Spleen (tissue), 11 donors: ENCODE results near the gene TBC1D9. TPM values are rescaled to one million over a fixed set of nuclear protein-coding genes. Genes with fewer than 3 reads are reported as not detected.

Experiments used
- DNase-seq: peaks from one replicate; pipeline ENCODE4 v3.0.0-alpha.2; 2020
- H3K27ac ChIP-seq, 8 donors: fragments of 200-600 bp; sonication (generic) in 7 of 8; 1 replicate in 4 of 8; 2 replicates in 4 of 8; pipeline versions ENCODE4 v1.5.0 to v1.8.0; 2016 to 2021; ENCODE audit warnings: inconsistent platforms in 4 of 8, mild to moderate bottlenecking in 4 of 8, moderate library complexity in 1 of 8
- H3K27me3 ChIP-seq, 7 donors: fragments of 200-600 bp; sonication (generic) in 6 of 7; replicated peaks in 1 of 7; 1 replicate in 4 of 7; 2 replicates in 3 of 7; pipeline versions ENCODE4 v1.5.0 to v1.8.0; 2016 to 2021; ENCODE audit warnings: inconsistent platforms in 3 of 7, mild to moderate bottlenecking in 1 of 7
- H3K36me3 ChIP-seq, 6 donors: fragments of 200-600 bp; sonication (generic) in 5 of 6; 1 replicate in 4 of 6; 2 replicates in 2 of 6; pipeline versions ENCODE4 v1.5.0 to v1.8.0; 2016 to 2021; ENCODE audit warnings: inconsistent platforms in 2 of 6
- H3K4me1 ChIP-seq, 6 donors: fragments of 200-600 bp; sonication (generic) in 5 of 6; 1 replicate in 3 of 6; 2 replicates in 3 of 6; pipeline versions ENCODE4 v1.5.0 to v1.8.0; 2016 to 2021; ENCODE audit warnings: inconsistent platforms in 3 of 6
- H3K4me3 ChIP-seq, 8 donors: fragments of 200-600 bp; sonication (generic) in 7 of 8; 1 replicate in 4 of 8; 2 replicates in 4 of 8; pipeline versions ENCODE4 v1.5.0 to v1.8.0; 2016 to 2021; ENCODE audit warnings: inconsistent platforms in 4 of 8, mild to moderate bottlenecking in 4 of 8, moderate library complexity in 2 of 8
- H3K9me3 ChIP-seq, 8 donors: fragments of 200-600 bp; sonication (generic) in 7 of 8; 1 replicate in 4 of 8; 2 replicates in 4 of 8; pipeline versions ENCODE4 v1.5.0 to v1.8.0; 2016 to 2021; ENCODE audit warnings: inconsistent platforms in 4 of 8
- POLR2A ChIP-seq, 3 donors: fragments of 450-650 bp; IDR thresholded peaks; one replicate each; pipeline ENCODE4 v1.5.1; 2017; ENCODE audit warnings: antibody characterized with exemption in 3 of 3, mild to moderate bottlenecking in 1 of 3
- POLR2AphosphoS5 ChIP-seq, 3 donors: sonication (generic); formaldehyde crosslinking; IDR thresholded peaks; one replicate each; pipeline ENCODE4 v1.5.1; 2017; ENCODE audit warnings: antibody characterized with exemption in 3 of 3
- WGBS, 5 donors: extraction: QIAGEN DNeasy Blood & Tissue Kit in 3 of 5; methylation state at CpG; one replicate each; pipeline versions ENCODE4 v1.1.5 to v1.1.7; 2013 to 2018; 5-methylcytosine and 5-hydroxymethylcytosine counted together
- intact Hi-C: fragments of 100-400 bp; cut with DNase I; formaldehyde crosslinking; loops from one replicate; pipeline ENCODE4 v1.15.0; 2023; ENCODE audit warnings: low total_unique reads
- polyA plus RNA-seq, 3 donors: library from polyadenylated mRNA; stranded (reverse); fragments of 200-250 nt; gene quantifications; one replicate each; pipeline ENCODE4 v1.2.1, GENCODE V29; 2013
- total RNA-seq, 7 donors: library from RNA; depleted of rRNA in 3 of 7; stranded (reverse); fragments of >200 nt in 3 of 7; fragmentation: NEBNext Ultra II Directional in 4 of 7; extraction: Animal tissue kit (Norgen Biotek cat#: 25700) in 4 of 7; gene quantifications; one replicate each; pipeline versions ENCODE4 v1.1.0 to v1.2.1, GENCODE V29; 2016 to 2021
- TF ChIP-seq, protein P1 (sequence below), 11 experiments: fragments of 200-600 bp in 7 of 11; fragments of 450-650 bp in 4 of 11; sonication (generic) in 4 of 11; IDR thresholded peaks in 8 of 11; conservative IDR thresholded peaks in 3 of 11; 1 replicate in 7 of 11; 2 replicates in 4 of 11; pipeline versions ENCODE4 v1.4.0 to v1.8.0; 2016 to 2021; ENCODE audit warnings: antibody characterized with exemption in 11 of 11, inconsistent platforms in 4 of 11, mild to moderate bottlenecking in 1 of 11
- donor health status: healthy with polysubstance abuse.
- donor health status: DM: no; HTN: no; CAD: no; lungs with moderate emphysema.
- donor health status: DM: no; HTN: no; CAD: no.
- donor health status: Bipolar disorder and iron deficiency.
- donor health status: healthy.
- donor health status: DM: no; HTN: no; CAD: no.
- donor health status: DM: yes; HTN: yes; CAD: no.

The TBC1D9 gene
- total and polyA plus RNA-seq, 10 donors: 11.6 to 99.1 (median 77.2) TPM

DNA sequence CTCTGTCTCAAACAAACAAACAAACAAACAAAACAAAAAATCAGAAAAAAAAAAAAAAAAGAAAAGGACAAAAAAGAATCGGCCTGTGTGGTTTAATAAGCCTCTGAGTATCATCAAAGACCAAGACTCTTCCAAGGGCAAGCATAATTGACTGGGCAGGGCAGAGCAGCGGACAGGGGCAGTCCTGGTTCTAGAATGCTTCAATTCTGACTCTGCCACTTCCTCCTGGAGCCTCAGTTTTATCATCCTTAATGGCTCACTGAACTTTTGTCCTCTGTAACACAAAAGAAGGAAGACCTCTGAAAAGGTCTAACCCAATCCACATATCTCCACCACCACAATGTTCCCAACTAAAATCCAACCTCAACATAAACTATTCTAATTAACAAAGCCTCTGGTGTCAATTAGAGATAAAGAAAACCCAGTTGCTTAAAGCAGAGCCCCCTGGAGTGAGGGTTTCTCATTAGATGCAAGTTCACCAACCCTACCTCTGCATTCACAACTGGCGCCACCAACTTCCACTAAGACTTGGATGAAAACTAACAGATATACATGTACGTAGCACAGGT lies 51.7 kb downstream of the TBC1D9 start:
- Histone ChIP-seq H3K36me3 (peaks cover 0 to 21% (median 12%) of the 10 kb centered on the region in 6 donors), H3K9me3 (no peaks in the 10 kb centered on the region), H3K27me3 (no peaks in the 10 kb centered on the region), H3K27ac (peak overlapping the region in 4 of 8 donors; percentile 11 to 74 (median 49)), H3K4me3 (no peak overlapping the region), H3K4me1 (peaks cover 10 to 65% (median 44%) of the 10 kb centered on the region in 6 donors)
- WGBS, 5 donors: 76 to 87% (median 82%) methylated on average over 4 of the region's 4 CpGs
- intact Hi-C loops: no loop called here
- DNase-seq: no peak
- TF ChIP-seq, protein P1, sequence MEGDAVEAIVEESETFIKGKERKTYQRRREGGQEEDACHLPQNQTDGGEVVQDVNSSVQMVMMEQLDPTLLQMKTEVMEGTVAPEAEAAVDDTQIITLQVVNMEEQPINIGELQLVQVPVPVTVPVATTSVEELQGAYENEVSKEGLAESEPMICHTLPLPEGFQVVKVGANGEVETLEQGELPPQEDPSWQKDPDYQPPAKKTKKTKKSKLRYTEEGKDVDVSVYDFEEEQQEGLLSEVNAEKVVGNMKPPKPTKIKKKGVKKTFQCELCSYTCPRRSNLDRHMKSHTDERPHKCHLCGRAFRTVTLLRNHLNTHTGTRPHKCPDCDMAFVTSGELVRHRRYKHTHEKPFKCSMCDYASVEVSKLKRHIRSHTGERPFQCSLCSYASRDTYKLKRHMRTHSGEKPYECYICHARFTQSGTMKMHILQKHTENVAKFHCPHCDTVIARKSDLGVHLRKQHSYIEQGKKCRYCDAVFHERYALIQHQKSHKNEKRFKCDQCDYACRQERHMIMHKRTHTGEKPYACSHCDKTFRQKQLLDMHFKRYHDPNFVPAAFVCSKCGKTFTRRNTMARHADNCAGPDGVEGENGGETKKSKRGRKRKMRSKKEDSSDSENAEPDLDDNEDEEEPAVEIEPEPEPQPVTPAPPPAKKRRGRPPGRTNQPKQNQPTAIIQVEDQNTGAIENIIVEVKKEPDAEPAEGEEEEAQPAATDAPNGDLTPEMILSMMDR (IDR thresholded peaks at IDR 0.05 in 8 of 11, conservative IDR thresholded peaks at IDR 0.05 in 3 of 11): no peak
- no peak for TF ChIP-seq POLR2AphosphoS5 (IDR thresholded peaks at IDR 0.05)
- TF ChIP-seq POLR2A (IDR thresholded peaks at IDR 0.05): no peak

DNA sequence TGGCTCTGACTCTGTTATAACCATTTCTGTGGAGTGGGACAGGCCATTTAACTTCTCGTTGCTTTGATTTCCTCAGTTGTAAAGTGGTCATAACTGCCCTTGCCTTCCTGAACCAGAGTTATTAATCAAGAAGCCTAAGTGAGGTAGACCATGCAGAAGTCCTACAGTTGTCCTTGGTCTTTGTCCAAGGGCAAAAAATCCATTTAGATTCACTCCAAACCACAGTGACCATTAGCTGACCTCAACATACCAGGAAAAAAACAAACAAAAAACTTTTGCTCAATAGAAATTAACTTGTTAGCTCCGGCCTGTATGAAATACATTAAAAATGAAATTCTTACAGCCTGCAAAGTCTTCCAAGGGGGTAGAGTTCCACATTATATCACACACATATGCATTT lies 52.7 kb downstream of the TBC1D9 start:
- TF ChIP-seq POLR2AphosphoS5 (IDR thresholded peaks at IDR 0.05) (peak in 1 of 3 donors; percentile 37), POLR2A (IDR thresholded peaks at IDR 0.05) (no peak)
- TF ChIP-seq, protein P1 (IDR thresholded peaks at IDR 0.05 in 8 of 11, conservative IDR thresholded peaks at IDR 0.05 in 3 of 11): no peak
- intact Hi-C loops: no loop called here
- H3K4me3 ChIP-seq: no peak overlapping the region
- peak overlapping the region in 7 of 8 donors; percentile 16 to 74 (median 41) for H3K27ac ChIP-seq
- no peaks in the 10 kb centered on the region for H3K9me3 ChIP-seq
- peaks cover 10 to 61% (median 44%) of the 10 kb centered on the region in 6 donors for H3K4me1 ChIP-seq
- peaks cover 0 to 31% (median 12%) of the 10 kb centered on the region in 6 donors for H3K36me3 ChIP-seq
- no peak for DNase-seq
- no peaks in the 10 kb centered on the region for H3K27me3 ChIP-seq
- WGBS, 5 donors: 43 to 74% (median 70%) methylated on average over 2 of the region's 2 CpGs

DNA sequence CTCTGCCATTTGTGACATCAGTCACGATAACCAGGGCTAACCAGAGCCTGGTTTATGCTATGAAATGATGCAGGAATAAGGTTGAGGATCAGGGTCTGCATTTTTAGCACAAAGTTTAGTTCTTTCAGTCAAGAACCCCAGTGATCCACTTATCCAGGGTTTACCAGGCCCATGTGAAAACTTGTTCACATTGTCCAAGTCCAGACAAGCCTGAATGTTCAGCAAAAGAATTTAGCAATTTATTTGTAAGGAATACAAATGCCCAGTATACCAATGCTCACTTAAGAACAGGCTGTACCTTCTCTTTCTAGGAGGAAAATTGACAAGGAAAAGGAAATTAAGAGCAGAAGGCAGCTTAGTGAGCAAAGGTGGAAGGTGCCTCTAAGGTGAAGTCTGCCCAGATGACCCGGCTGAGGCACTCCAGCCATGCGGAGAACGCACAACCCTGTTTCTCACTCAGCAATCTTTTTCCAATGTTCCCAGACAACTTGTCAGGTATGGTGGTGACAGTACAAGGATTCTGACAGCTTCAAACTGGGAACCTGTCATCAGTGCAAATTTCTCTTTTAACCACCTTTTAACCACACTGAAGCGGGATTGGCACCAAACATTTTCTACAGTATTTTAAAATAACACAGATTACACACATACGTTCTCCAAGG lies 54.0 kb downstream of the TBC1D9 start:
- no peak overlapping the region for H3K4me3 ChIP-seq
- H3K4me1 ChIP-seq: peaks cover 10 to 62% (median 40%) of the 10 kb centered on the region in 6 donors
- H3K27me3 ChIP-seq: no peaks in the 10 kb centered on the region
- WGBS, 5 donors: 91 to 97% (median 92%) methylated on average over 6 of the region's 6 CpGs
- H3K36me3 ChIP-seq: peaks cover 0 to 43% (median 14%) of the 10 kb centered on the region in 6 donors
- no peaks in the 10 kb centered on the region for H3K9me3 ChIP-seq
- DNase-seq: no peak
- TF ChIP-seq POLR2AphosphoS5 (IDR thresholded peaks at IDR 0.05): no peak
- TF ChIP-seq, protein P1 (IDR thresholded peaks at IDR 0.05 in 8 of 11, conservative IDR thresholded peaks at IDR 0.05 in 3 of 11): no peak
- TF ChIP-seq POLR2A (IDR thresholded peaks at IDR 0.05): no peak
- intact Hi-C loops: no loop called here
- H3K27ac ChIP-seq: peak overlapping the region in 6 of 8 donors; percentile 16 to 74 (median 49)

DNA sequence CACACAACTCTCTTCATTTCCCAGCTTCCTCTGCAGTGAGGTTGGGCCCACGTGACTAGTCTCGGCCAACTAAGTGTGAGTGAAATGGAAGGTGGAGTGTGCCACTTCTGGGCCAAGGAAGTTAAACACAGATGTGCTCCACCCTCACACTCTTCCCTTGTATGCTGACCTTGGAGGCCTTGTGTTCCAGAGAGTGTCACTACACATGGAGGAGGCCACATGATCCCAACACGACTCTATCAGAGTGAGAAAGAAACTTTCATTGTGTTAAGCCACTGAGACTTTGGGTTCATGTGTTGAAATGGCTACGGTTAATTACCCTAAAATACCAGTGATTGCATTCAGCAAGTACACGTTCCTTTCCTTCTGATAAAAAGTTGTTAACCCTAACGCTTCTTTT lies 55.1 kb downstream of the TBC1D9 start:
- no peak overlapping the region for H3K4me3 ChIP-seq
- intact Hi-C loops: no loop called here
- H3K27me3 ChIP-seq: no peaks in the 10 kb centered on the region
- peak overlapping the region in 1 of 8 donors; percentile 74 for H3K27ac ChIP-seq
- no peak for DNase-seq
- TF ChIP-seq, protein P1 (IDR thresholded peaks at IDR 0.05 in 8 of 11, conservative IDR thresholded peaks at IDR 0.05 in 3 of 11): no peak
- TF ChIP-seq POLR2A (IDR thresholded peaks at IDR 0.05): no peak
- TF ChIP-seq POLR2AphosphoS5 (IDR thresholded peaks at IDR 0.05): no peak
- H3K4me1 ChIP-seq: peaks cover 10 to 50% (median 30%) of the 10 kb centered on the region in 6 donors
- peaks cover 0 to 46% (median 14%) of the 10 kb centered on the region in 6 donors for H3K36me3 ChIP-seq
- 84 to 89% (median 86%) methylated on average over 6 of the region's 6 CpGs for WGBS, 5 donors
- H3K9me3 ChIP-seq: no peaks in the 10 kb centered on the region
